Non-pigmented ciliary epithelial cell (primary cell): ENCODE measurements around the gene PNPLA6.
"Not testable (repeated sequence)": the region's sequence is repeated elsewhere in the genome, so short reads cannot be mapped to it uniquely, and the experiment has no call there.

ENCODE experiments used
- DNase-seq: peaks from one replicate; pipeline ENCODE4 v3.0.0-alpha.2; 2010; ENCODE audit warnings: low read depth

Gene PNPLA6

GRCh38 chr19:7554990-7555864 lies 19.7 kb downstream of the PNPLA6 start:
- no peak for DNase-seq

GRCh38 chr19:7556696-7557315 lies 21.3 kb downstream of the PNPLA6 start:
- no peak for DNase-seq

- no peak for DNase-seq
Measured at GRCh38 chr19:7558667-7559066, 23.1 kb downstream of the PNPLA6 start.

- no peak for DNase-seq
Measured at GRCh38 chr19:7559102-7559501, 23.6 kb downstream of the PNPLA6 start.

- DNase-seq: no peak
Measured at GRCh38 chr19:7560255-7560654, 24.7 kb downstream of the PNPLA6 start.

GRCh38 chr19:7561325-7561724 lies 25.8 kb downstream of the PNPLA6 start:
- DNase-seq: no peak

- no peak for DNase-seq
Measured at GRCh38 chr19:7562646-7563393, 27.3 kb downstream of the PNPLA6 start.

GRCh38 chr19:7564866-7565265 lies 29.3 kb downstream of the PNPLA6 start:
- no peak for DNase-seq

GRCh38 chr19:7565332-7565731 lies 29.8 kb downstream of the PNPLA6 start:
- no peak for DNase-seq

GRCh38 chr19:7570761-7571160 lies 35.2 kb downstream of the PNPLA6 start:
- DNase-seq: no peak

GRCh38 chr19:7575434-7576040 lies 40.0 kb downstream of the PNPLA6 start:
- no peak for DNase-seq

GRCh38 chr19:7577422-7577821 lies 41.9 kb downstream of the PNPLA6 start:
- not testable (repeated sequence) for DNase-seq

- no peak for DNase-seq
Measured at GRCh38 chr19:7578127-7578526, 42.6 kb downstream of the PNPLA6 start.

- no peak for DNase-seq
Measured at GRCh38 chr19:7579182-7579581, 43.7 kb downstream of the PNPLA6 start.

- no peak for DNase-seq
Measured at GRCh38 chr19:7582446-7582845, 46.9 kb downstream of the PNPLA6 start.

- DNase-seq: no peak
Measured at GRCh38 chr19:7589822-7590221, 54.3 kb downstream of the PNPLA6 start.

GRCh38 chr19:7590256-7590655 lies 54.7 kb downstream of the PNPLA6 start:
- DNase-seq: no peak

- DNase-seq: no peak
Measured at GRCh38 chr19:7595466-7596133, 60.1 kb downstream of the PNPLA6 start, which contains the start of gene CAMSAP3. Gene CAMSAP3 (plus strand): TSS chr19:7595863. CDS start chr19:7596003, 140 bp downstream.

GRCh38 chr19:7596211-7596937 lies 60.9 kb downstream of the PNPLA6 start:
- DNase-seq: no peak

- DNase-seq: no peak
Measured at GRCh38 chr19:7597689-7598088, 62.2 kb downstream of the PNPLA6 start.

GRCh38 chr19:7598180-7598579 lies 62.7 kb downstream of the PNPLA6 start:
- no peak for DNase-seq
